Adrenal gland (tissue), 12 donors: Measurements from ENCODE around the gene EVC. TPM values are rescaled to one million over a fixed set of nuclear protein-coding genes. Genes with fewer than 3 reads are reported as not detected.

Experiments
- DNase-seq, 7 donors: peaks; one replicate each; pipeline ENCODE4 v3.0.0-alpha.2; 2019 to 2020
- H3K27ac ChIP-seq, 5 donors: fragments of 200-600 bp; sonication (generic) in 4 of 5; 1 replicate in 3 of 5; 2 replicates in 2 of 5; pipeline versions ENCODE4 v1.5.1 to v1.8.0; 2016 to 2020; ENCODE audit warnings: mild to moderate bottlenecking in 1 of 5
- H3K27me3 ChIP-seq: fragments of 200-600 bp; 2 replicates; pipeline ENCODE4 v1.8.0; 2021
- H3K36me3 ChIP-seq, 2 donors: fragments of 200-600 bp; replicated peaks in 1 of 2; 1 replicate in 1 of 2; 2 replicates in 1 of 2; pipeline versions ENCODE4 v1.5.1 to v1.8.0; 2018 to 2022
- H3K4me1 ChIP-seq, 2 donors: fragments of 200-600 bp; replicated peaks in 1 of 2; 1 replicate in 1 of 2; 2 replicates in 1 of 2; pipeline versions ENCODE4 v1.5.1 to v1.8.0; 2018 to 2021
- H3K4me3 ChIP-seq, 4 donors: fragments of 200-600 bp; sonication (generic) in 3 of 4; one replicate each; pipeline ENCODE4 v1.5.1; 2016 to 2018
- H3K9me3 ChIP-seq, 3 donors: fragments of 200-600 bp; sonication (generic) in 1 of 3; replicated peaks in 1 of 3; 1 replicate in 2 of 3; 2 replicates in 1 of 3; pipeline versions ENCODE4 v1.5.1 to v1.8.0; 2016 to 2021
- CTCF ChIP-seq, 6 experiments: fragments of 450-650 bp in 4 of 6; fragments of 200-600 bp in 2 of 6; sonication (generic) in 1 of 6; IDR thresholded peaks; 1 replicate in 5 of 6; 2 replicates in 1 of 6; pipeline versions ENCODE4 v1.5.1 to v1.8.0; 2016 to 2021; ENCODE audit warnings: antibody characterized with exemption in 6 of 6, mild to moderate bottlenecking in 2 of 6, moderate library complexity in 1 of 6
- POLR2A ChIP-seq, 2 donors: fragments of 450-650 bp; IDR thresholded peaks; one replicate each; pipeline ENCODE4 v1.6.1; 2017; ENCODE audit warnings: antibody characterized with exemption in 2 of 2, mild to moderate bottlenecking in 2 of 2, moderate library complexity in 1 of 2
- WGBS, 4 donors: extraction: QIAGEN DNeasy Blood & Tissue Kit in 2 of 4; methylation state at CpG; one replicate each; pipeline versions ENCODE4 v1.1.5 to v1.1.7; 2013 to 2017; 5-methylcytosine and 5-hydroxymethylcytosine counted together
- intact Hi-C, 2 donors: fragments of 100-400 bp; cut with DNase I; formaldehyde crosslinking; loops; one replicate each; pipeline versions ENCODE4 v1.14.1 to v1.15.0; 2022 to 2023
- polyA plus RNA-seq, 3 donors: library from polyadenylated mRNA; stranded (reverse); fragments of 200-250 nt in 2 of 3; fragments of 350-450 nt in 1 of 3; fragmentation: Illumina TruSeq in 1 of 3; extraction: RNeasy Lipid Tissue Mini Kit (QIAGEN cat#74804) in 1 of 3; gene quantifications; one replicate each; pipeline ENCODE4 v1.2.3, GENCODE V29; 2013 to 2014
- total RNA-seq, 9 donors: library from RNA; depleted of rRNA in 4 of 9; stranded (reverse); fragments of >200 nt in 4 of 9; fragments of 120-200 nt in 1 of 9; fragmentation: NEBNext Ultra II Directional in 1 of 9; extraction: Animal tissue kit (Norgen Biotek cat#: 25700) in 1 of 9; gene quantifications; one replicate each; pipeline versions ENCODE4 v1.1.0 to v1.2.4, GENCODE V29; 2013 to 2023
- donor health status: healthy with polysubstance abuse.
- donor health status: Bipolar disorder and iron deficiency.
- donor health status: DM: yes; HTN: yes; CAD: no.
- donor health status: DM: no; HTN: no; CAD: no.
- donor health status: DM: no; HTN: no; CAD: no.
- donor health status: DM: yes; HTN: yes; CAD: no.

The EVC gene
- total and polyA plus RNA-seq, 12 donors: 1.0 to 23.7 (median 10.1) TPM

GRCh38 chr4:5746829-5747737 lies 36.1 kb downstream of the EVC start:
- H3K36me3 ChIP-seq: no peaks in the 10 kb centered on the region
- intact Hi-C loops: no loop called here
- H3K9me3 ChIP-seq: no peaks in the 10 kb centered on the region
- WGBS, 4 donors: 69 to 80% (median 76%) methylated on average over 11 to 12 of the region's 12 CpGs
- TF ChIP-seq CTCF (IDR thresholded peaks at IDR 0.05) (no peak), POLR2A (IDR thresholded peaks at IDR 0.05) (no peak)
- peaks cover 0 to 4% of the 10 kb centered on the region in 2 donors for H3K4me1 ChIP-seq
- no peak overlapping the region for H3K4me3 ChIP-seq
- DNase-seq: peak in 3 of 7 donors; percentile 11 to 38 (median 32)
- no peaks in the 10 kb centered on the region for H3K27me3 ChIP-seq
- H3K27ac ChIP-seq: peak overlapping the region in 1 of 5 donors; percentile 48

- H3K36me3 ChIP-seq: no peaks in the 10 kb centered on the region
- H3K9me3 ChIP-seq: no peaks in the 10 kb centered on the region
- H3K27me3 ChIP-seq: no peaks in the 10 kb centered on the region
- peaks cover 0 to 4% of the 10 kb centered on the region in 2 donors for H3K4me1 ChIP-seq
- no peak for DNase-seq
- WGBS, 4 donors: 71 to 85% (median 74%) methylated on average over 11 of the region's 11 CpGs
- no peak for TF ChIP-seq POLR2A (IDR thresholded peaks at IDR 0.05)
- no peak for TF ChIP-seq CTCF (IDR thresholded peaks at IDR 0.05)
- no peak overlapping the region for H3K4me3 ChIP-seq
- H3K27ac ChIP-seq: no peak overlapping the region
- intact Hi-C loops: no loop called here
Measured at GRCh38 chr4:5747738-5748375, 36.9 kb downstream of the EVC start.

- 90 to 96% (median 93%) methylated on average over 3 to 9 of the region's 9 CpGs for WGBS, 4 donors
- no peak overlapping the region for H3K4me3 ChIP-seq
- no peak overlapping the region for H3K27ac ChIP-seq
- H3K9me3 ChIP-seq: no peaks in the 10 kb centered on the region
- H3K27me3 ChIP-seq: no peaks in the 10 kb centered on the region
- no peak for DNase-seq
- intact Hi-C loops: no loop called here
- peaks cover 0 to 4% of the 10 kb centered on the region in 2 donors for H3K4me1 ChIP-seq
- no peaks in the 10 kb centered on the region for H3K36me3 ChIP-seq
- TF ChIP-seq POLR2A (IDR thresholded peaks at IDR 0.05): no peak
- TF ChIP-seq CTCF (IDR thresholded peaks at IDR 0.05): no peak
Measured at GRCh38 chr4:5749568-5749967, 38.6 kb downstream of the EVC start.
